Spleen (tissue), 7 donors: ENCODE measurements around the gene ARL6IP6.

Experiments
- CTCF ChIP-seq, 11 experiments: fragments of 200-600 bp in 7 of 11; fragments of 450-650 bp in 4 of 11; sonication (generic) in 4 of 11; IDR thresholded peaks in 8 of 11; conservative IDR thresholded peaks in 3 of 11; 1 replicate in 7 of 11; 2 replicates in 4 of 11; pipeline versions ENCODE4 v1.4.0 to v1.8.0; 2016 to 2021; ENCODE audit warnings: antibody characterized with exemption in 11 of 11, inconsistent platforms in 4 of 11, mild to moderate bottlenecking in 1 of 11
- POLR2A ChIP-seq, 3 donors: fragments of 450-650 bp; IDR thresholded peaks; one replicate each; pipeline ENCODE4 v1.5.1; 2017; ENCODE audit warnings: antibody characterized with exemption in 3 of 3, mild to moderate bottlenecking in 1 of 3
- donor health status: DM: no; HTN: no; CAD: no; lungs with moderate emphysema.
- donor health status: DM: no; HTN: no; CAD: no.
- donor health status: DM: no; HTN: no; CAD: no.

- TF ChIP-seq CTCF (IDR thresholded peaks at IDR 0.05 in 8 of 11, conservative IDR thresholded peaks at IDR 0.05 in 3 of 11) = no peak
- no peak for TF ChIP-seq POLR2A (IDR thresholded peaks at IDR 0.05)
Measured at GRCh38 chr2:152701198-152701597, 17.2 kb upstream of the ARL6IP6 start.
